ENCODE results near the gene RNF152.
"Not testable (repeated sequence)": the region's sequence is repeated elsewhere in the genome, so short reads cannot be mapped to it uniquely, and the experiment has no call there.

The RNF152 gene

GRCh38 chr18:61821748-61822147 is 71.1 kb downstream of the RNF152 start:
- no peak for DNase-seq (ENCODE audit: low read depth in 2 of 2)

- no peak for DNase-seq (ENCODE audit: low read depth in 2 of 2)
Measured at GRCh38 chr18:61820882-61821281, 71.9 kb downstream of the RNF152 start.

- no peak for DNase-seq (ENCODE audit: low read depth in 2 of 2)
Measured at GRCh38 chr18:61817086-61817485, 75.7 kb downstream of the RNF152 start.

- DNase-seq (ENCODE audit: low read depth in 2 of 2), result no peak
Measured at GRCh38 chr18:61815885-61816470, 76.8 kb downstream of the RNF152 start.

- DNase-seq (ENCODE audit: low read depth in 2 of 2), result no peak
Measured at GRCh38 chr18:61808286-61808685, 84.5 kb downstream of the RNF152 start.

GRCh38 chr18:61803393-61803792 is 89.4 kb downstream of the RNF152 start:
- DNase-seq (ENCODE audit: low read depth in 2 of 2), result no peak

- no peak for DNase-seq (ENCODE audit: low read depth in 2 of 2)
Measured at GRCh38 chr18:61797696-61798590, 94.9 kb downstream of the RNF152 start.

- DNase-seq (ENCODE audit: low read depth in 2 of 2), result no peak
Measured at GRCh38 chr18:61791031-61791430, 101.8 kb downstream of the RNF152 start.

GRCh38 chr18:61787011-61787670 is 105.7 kb downstream of the RNF152 start:
- DNase-seq (ENCODE audit: low read depth in 2 of 2), result not testable (repeated sequence)

- no peak for DNase-seq (ENCODE audit: low read depth in 2 of 2)
Measured at GRCh38 chr18:61785588-61785987, 107.2 kb downstream of the RNF152 start.

- no peak for DNase-seq (ENCODE audit: low read depth in 2 of 2)
Measured at GRCh38 chr18:61784834-61785233, 108.0 kb downstream of the RNF152 start.

- no peak for DNase-seq (ENCODE audit: low read depth in 2 of 2)
Measured at GRCh38 chr18:61782545-61782944, 110.3 kb downstream of the RNF152 start.

GRCh38 chr18:61776201-61776600 is 116.6 kb downstream of the RNF152 start:
- not testable (repeated sequence) for DNase-seq (ENCODE audit: low read depth in 2 of 2)

- DNase-seq (ENCODE audit: low read depth in 2 of 2), result no peak
Measured at GRCh38 chr18:61774846-61775245, 118.0 kb downstream of the RNF152 start.

- no peak for DNase-seq (ENCODE audit: low read depth in 2 of 2)
Measured at GRCh38 chr18:61772293-61772848, 120.4 kb downstream of the RNF152 start.

GRCh38 chr18:61771861-61772260 is 120.9 kb downstream of the RNF152 start:
- DNase-seq (ENCODE audit: low read depth in 2 of 2), result no peak

GRCh38 chr18:61770279-61770678 is 122.5 kb downstream of the RNF152 start:
- DNase-seq (ENCODE audit: low read depth in 2 of 2), result no peak

- DNase-seq (ENCODE audit: low read depth in 2 of 2), result no peak
Measured at GRCh38 chr18:61766266-61766884, 126.4 kb downstream of the RNF152 start.

GRCh38 chr18:61765097-61765496 is 127.7 kb downstream of the RNF152 start:
- no peak for DNase-seq (ENCODE audit: low read depth in 2 of 2)

GRCh38 chr18:61764381-61764780 is 128.4 kb downstream of the RNF152 start:
- DNase-seq (ENCODE audit: low read depth in 2 of 2), result no peak

GRCh38 chr18:61761875-61762274 is 130.9 kb downstream of the RNF152 start:
- DNase-seq (ENCODE audit: low read depth in 2 of 2), result no peak

Data from stimulated activated CD8-positive, alpha-beta memory T cell treated with anti-CD3 and anti-CD28 coated beads, Interleukin-2, amount 100 ng/mL, for 48 hours (primary cell).